GM23338 (cell line): ENCODE data around the gene SLC6A7.

Experiments
- CTCF ChIP-seq, 2 experiments: fragments of 200-600 bp in 1 of 2; sonication (generic) in 1 of 2; conservative IDR thresholded peaks; 2 replicates each; pipeline versions ENCODE4 v1.5.1 to v1.6.1; 2016 to 2017; ENCODE audit warnings: antibody characterized with exemption in 2 of 2, low read depth in 2 of 2, mild to moderate bottlenecking in 2 of 2, moderate library complexity in 1 of 2
- EZH2 ChIP-seq: fragments of 200-600 bp; sonication (generic); IDR thresholded peaks from one replicate; pipeline ENCODE4 v1.8.0; 2017; ENCODE audit warnings: antibody characterized with exemption, mild to moderate bottlenecking, low read depth; ENCODE audit not compliant: unreplicated experiment
- EZH2phosphoT487 ChIP-seq: fragments of 200-600 bp; sonication (generic); IDR thresholded peaks from one replicate; pipeline ENCODE4 v1.8.1; 2018; ENCODE audit warnings: antibody characterized with exemption; ENCODE audit not compliant: unreplicated experiment
- NANOG ChIP-seq: IDR thresholded peaks from 2 replicates; pipeline ENCODE4 v1.6.1; 2016; ENCODE audit warnings: antibody characterized with exemption, borderline replicate concordance
- POLR2AphosphoS5 ChIP-seq: IDR thresholded peaks from 2 replicates; pipeline ENCODE4 v1.6.1; 2016; ENCODE audit warnings: antibody characterized with exemption, low read depth
- REST ChIP-seq: IDR thresholded peaks from one replicate; pipeline ENCODE4 v1.6.1; 2018; ENCODE audit warnings: antibody characterized with exemption; ENCODE audit not compliant: unreplicated experiment
- ZNF114 ChIP-seq: fragments of 250-450 bp; sonication (Bioruptor Pico); IDR thresholded peaks from 2 replicates; pipeline ENCODE4 v1.5.0; 2020; ENCODE audit warnings: mild to moderate bottlenecking, moderate library complexity

DNA sequence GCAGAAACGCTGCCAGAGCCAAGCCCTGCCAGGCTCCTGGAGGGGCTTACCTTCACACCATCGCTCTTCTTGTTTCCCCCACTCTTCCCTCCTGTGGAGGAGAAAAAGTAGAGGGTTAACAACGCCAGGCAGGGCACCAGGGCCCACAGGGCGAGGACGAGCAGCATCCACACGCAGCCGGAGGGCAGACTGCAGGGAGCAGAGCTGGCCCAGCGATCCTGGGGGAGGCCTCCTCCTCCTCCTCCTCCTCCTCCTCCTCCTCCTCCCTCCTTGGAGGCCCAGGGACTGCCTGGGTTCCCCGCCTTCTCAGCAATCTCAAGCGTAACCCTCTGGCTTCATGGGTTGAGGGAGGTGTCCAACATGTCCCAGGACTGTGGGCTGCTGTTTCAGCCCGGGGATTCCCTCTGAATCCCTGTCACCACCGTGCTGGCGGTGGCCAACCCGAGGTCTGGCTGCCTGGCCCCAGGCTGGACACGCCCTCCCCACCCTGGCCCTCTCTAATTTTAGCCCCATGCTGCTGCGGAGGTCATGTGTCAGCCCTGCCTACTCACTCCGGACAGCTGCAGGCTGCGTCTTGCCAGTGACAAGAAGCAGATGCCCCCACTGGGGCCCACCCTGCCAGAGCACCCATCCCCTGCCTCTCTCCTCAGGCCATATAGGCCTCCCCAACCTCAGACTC lies 55.4 kb downstream of the SLC6A7 start:
- TF ChIP-seq CTCF (conservative IDR thresholded peaks at IDR 0.05; ENCODE audit: low read depth in 2 of 2) (no peak), POLR2AphosphoS5 (no peak), EZH2phosphoT487 (no peak), NANOG (no peak), REST (no peak), ZNF114 (CRISPR knock-in tag) (no peak), EZH2 (no peak)
